Non-pigmented ciliary epithelial cell (primary cell): ENCODE results near the gene SNX18.
"Not testable (repeated sequence)": the region's sequence is repeated elsewhere in the genome, so short reads cannot be mapped to it uniquely, and the experiment has no call there.

Source experiments
- DNase-seq: peaks from one replicate; pipeline ENCODE4 v3.0.0-alpha.2; 2010; ENCODE audit warnings: low read depth

SNX18 gene, protein sequence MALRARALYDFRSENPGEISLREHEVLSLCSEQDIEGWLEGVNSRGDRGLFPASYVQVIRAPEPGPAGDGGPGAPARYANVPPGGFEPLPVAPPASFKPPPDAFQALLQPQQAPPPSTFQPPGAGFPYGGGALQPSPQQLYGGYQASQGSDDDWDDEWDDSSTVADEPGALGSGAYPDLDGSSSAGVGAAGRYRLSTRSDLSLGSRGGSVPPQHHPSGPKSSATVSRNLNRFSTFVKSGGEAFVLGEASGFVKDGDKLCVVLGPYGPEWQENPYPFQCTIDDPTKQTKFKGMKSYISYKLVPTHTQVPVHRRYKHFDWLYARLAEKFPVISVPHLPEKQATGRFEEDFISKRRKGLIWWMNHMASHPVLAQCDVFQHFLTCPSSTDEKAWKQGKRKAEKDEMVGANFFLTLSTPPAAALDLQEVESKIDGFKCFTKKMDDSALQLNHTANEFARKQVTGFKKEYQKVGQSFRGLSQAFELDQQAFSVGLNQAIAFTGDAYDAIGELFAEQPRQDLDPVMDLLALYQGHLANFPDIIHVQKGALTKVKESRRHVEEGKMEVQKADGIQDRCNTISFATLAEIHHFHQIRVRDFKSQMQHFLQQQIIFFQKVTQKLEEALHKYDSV

GRCh38 chr5:54517512-54518145, at the start of gene SNX18:
SNX18 (plus strand) TSS chr5:54517759; CDS start chr5:54517953, 194 bp downstream.
- DNase-seq = peak; percentile 56

DNA sequence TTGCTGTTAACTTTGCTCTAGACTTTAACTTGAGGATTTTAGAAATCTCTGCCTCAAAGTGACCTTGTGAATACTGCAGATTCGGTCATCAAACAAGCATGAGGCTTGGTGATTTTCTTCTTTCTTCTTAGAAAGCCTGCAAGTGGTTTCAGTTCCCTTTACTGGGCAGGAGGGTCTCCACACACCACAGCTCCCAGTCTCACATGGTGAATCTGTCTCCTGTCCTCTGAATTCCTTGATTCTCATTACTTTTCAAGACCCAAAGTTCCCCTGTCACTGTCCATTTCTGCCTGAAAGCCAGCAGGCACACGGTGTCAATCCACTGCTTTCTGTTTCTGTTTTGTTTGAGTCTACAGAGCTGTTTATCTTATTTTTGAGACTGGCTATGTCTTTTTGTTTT, 47.9 kb upstream of the SNX18 start:
- no peak for DNase-seq

GRCh38 chr5:54470128-54470527, 47.4 kb upstream of the SNX18 start:
- DNase-seq = peak; percentile 53

DNA sequence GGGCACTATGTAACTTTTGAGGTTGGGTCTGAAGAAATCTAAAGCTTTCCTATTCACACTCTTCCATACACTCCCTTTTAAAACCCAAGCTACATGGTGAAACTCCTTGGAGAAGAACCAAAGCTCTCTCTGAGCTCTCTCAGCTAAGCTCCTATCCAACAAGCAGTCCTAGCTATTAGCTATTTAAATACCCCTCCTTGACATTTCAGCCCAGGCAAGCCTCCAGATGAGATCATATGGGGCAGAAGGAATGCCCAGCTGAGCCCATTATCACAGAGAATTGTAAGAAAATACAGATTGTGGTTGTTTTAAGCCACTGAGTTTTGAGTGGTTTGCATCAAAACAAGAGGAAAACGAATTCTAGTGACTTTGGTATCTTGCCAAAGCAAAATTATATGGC, 46.9 kb upstream of the SNX18 start:
- peak; percentile 45 for DNase-seq

GRCh38 chr5:54471398-54471797, 46.2 kb upstream of the SNX18 start:
- no peak for DNase-seq

- no peak for DNase-seq
These were observed 40.9 kb upstream of the SNX18 start for GRCh38 chr5:54476682-54477081.

DNA sequence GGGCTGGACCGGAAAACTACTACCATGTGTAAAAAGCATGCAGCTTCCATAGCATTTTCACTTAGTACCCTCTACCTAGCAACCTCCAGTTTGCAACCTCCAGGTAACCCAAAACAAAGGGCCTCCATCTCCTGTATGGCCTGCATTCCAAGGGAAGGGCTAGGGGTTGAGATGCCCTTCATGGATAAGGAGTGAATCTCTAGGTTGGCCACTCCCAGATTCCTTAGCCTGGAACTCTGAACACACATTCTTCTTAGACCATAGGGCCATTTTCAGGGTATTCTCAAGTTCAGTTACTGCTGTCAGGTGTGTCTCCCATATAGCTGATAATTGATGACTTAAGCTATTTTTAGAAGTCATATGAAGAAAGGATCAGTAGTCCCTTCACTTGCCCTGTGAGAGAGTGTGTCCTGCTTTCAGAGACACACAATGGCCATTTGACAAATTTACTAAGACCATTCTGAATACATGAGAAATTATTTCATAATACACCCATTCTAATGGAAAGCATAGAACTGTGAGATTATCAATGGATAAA, 39.5 kb upstream of the SNX18 start:
- DNase-seq = no peak

GRCh38 chr5:54480296-54480695, 37.3 kb upstream of the SNX18 start:
- no peak for DNase-seq

DNA sequence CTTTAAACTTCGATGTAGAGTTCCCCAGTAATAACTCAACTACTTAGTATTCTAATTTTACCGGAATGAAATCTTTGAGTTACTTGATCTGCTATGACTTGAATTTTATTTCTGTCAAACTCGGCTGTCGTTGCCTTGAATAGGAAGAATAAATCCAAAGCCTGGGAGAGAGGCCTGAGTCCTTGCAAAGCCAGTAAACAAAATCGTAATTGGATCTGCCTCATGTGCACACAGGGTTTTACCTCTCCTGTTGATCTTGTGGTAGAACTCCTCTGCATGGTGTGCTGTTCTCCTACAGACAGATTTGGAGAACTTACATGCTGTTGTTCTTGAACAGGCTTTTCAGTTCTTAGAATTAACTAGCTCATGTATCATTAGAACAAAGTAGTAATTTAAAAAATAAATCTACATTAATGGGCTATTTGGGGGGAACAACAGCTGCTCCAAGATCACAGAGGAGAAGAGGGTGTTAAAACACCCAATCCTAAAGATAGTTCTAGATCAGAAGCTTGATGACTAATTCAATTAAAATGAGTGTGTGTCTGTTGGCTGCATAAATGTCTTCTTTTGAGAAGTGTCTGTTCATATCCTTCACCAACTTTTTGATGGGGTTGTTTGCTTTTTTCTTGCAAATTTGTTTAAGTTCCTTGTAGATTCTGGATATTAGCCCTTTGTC, 33.2 kb upstream of the SNX18 start:
- DNase-seq = no peak

DNA sequence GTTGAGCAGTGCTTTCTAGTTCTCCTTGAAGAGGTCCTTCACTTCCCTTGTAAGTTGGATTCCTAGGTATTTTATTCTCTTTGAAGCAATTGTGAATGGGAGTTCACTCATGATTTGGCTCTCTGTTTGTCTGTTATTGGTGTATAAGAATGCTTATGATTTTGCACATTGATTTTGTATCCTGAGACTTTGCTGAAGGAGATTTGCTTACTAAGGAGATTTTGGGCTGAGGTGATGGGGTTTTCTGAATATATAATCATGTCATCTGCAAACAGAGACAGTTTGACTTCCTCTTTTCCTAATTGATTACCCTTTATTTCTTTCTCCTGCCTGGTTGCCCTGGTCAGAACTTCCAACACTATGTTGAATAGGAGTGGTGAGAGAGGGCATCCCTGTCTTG, 31.9 kb upstream of the SNX18 start:
- DNase-seq = not testable (repeated sequence)

DNA sequence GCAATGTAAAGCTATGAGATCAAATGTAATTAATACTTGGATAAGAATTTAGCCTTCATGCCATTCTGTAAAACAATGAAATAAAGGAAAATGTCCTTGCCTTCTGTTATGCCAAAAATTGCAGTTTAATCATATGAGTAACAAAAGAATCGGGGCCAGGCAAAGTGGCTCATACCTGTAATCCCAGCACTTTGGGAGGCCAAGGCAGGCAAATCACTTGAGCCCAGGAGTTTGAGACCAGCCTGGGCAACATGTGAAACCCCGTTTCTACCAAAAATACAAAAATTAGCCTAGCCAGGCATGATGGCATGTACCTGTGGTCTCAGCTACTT, 27.9 kb upstream of the SNX18 start:
- not testable (repeated sequence) for DNase-seq

GRCh38 chr5:54491326-54491725, 26.2 kb upstream of the SNX18 start:
- no peak for DNase-seq

- DNase-seq = no peak
These were observed 25.4 kb upstream of the SNX18 start for GRCh38 chr5:54492178-54492577.

GRCh38 chr5:54495027-54495426, 22.5 kb upstream of the SNX18 start:
- no peak for DNase-seq

DNA sequence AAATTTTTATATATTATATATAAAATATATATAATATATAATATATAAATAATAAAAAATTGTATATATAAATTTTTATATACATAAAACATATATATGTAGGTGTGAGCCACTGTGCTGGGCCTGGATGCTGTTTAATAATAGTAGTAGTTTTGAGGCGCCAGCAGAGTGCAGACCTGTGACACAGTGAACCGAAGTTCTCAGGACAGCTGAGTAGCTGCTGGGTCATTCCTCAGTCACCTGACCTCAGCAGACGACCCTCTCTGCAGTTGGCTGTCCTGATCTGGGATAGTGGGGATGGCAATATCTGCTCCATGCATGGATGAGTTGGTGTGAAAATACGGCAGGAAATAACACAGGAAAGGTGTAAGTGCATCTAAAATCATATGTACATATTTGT, 3.3 kb upstream of the SNX18 start:
- DNase-seq = no peak

DNA sequence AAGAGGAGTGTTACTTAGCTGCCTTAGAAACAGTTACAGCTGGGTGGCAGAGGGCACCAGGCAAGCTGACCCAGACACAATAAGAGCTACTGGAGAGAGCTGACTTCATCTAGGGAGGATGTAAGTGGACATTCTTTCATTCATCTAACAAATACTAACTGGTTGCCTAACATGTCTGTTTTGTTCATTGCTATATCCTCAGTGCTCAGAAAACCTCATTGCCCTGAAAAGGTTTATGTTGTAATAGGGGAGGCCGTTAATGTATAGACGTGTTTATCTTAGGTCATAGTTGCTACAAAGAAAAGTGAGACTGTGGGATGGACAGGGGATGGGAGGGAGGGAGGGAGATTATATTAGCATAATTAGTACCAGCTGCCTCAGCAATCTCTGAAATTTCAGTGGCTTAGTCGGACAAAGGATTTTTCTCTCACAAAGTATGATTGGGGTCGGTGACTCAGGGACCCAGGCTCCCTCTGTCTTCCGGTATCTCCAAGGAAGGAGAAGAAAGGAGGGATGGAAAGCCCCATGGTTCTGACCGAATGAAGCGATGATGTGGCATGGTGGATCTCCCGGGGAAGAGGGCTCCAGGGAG, 2.6 kb upstream of the SNX18 start:
- DNase-seq = peak; percentile 59

DNA sequence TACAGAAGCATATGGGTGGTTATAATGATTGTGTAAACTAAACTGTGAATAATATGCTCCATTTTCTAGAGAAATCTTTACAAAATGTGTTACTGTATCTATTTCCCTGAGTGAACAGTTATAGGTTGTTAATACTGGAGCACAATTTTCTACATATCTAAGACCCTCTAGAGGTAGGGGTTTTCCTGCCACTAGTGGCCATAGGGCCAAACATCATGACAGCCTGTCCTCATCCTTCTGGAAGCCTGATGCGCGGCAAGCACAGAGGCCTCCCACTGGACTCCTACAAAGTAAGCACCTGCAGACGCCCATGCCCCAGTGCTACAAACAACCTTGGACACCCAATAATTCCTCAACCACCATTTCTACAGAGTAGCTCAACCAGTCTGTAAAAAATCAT, 1.9 kb upstream of the SNX18 start:
- DNase-seq = no peak

GRCh38 chr5:54516051-54516655, 1.4 kb upstream of the SNX18 start:
- no peak for DNase-seq

- DNase-seq = no peak
These were observed 416 bp upstream of the SNX18 start for GRCh38 chr5:54517174-54517511.

- no peak for DNase-seq
These were observed 723 bp downstream of the SNX18 start for GRCh38 chr5:54518146-54518817.

GRCh38 chr5:54518818-54519508, 1.4 kb downstream of the SNX18 start:
- no peak for DNase-seq
